Measurements from ENCODE around the gene MERTK.

MERTK gene

GRCh38 chr2:112077814-112078213 lies 179.4 kb downstream of the MERTK start:
- no peak for DNase-seq (ENCODE audit: low read depth in 3 of 3)
